PC-3 (cell line): ENCODE results near the gene SLC6A3.
"Not testable (repeated sequence)": the region's sequence is repeated elsewhere in the genome, so short reads cannot be mapped to it uniquely, and the experiment has no call there.

Experiments
- CTCF ChIP-seq: fragments of 300-600 bp; sonication (generic); conservative IDR thresholded peaks from 2 replicates; pipeline ENCODE4 v1.5.1; 2017; ENCODE audit warnings: antibody characterized with exemption, low read depth, mild to moderate bottlenecking, low read length
- EZH2 ChIP-seq: fragments of 300-600 bp; sonication (generic); IDR thresholded peaks from one replicate; pipeline ENCODE4 v1.6.1; 2017; ENCODE audit warnings: antibody characterized with exemption, mild to moderate bottlenecking, low read length; ENCODE audit not compliant: unreplicated experiment

- not testable (repeated sequence) for TF ChIP-seq CTCF, EZH2
These were observed 22.7 kb downstream of the SLC6A3 start for GRCh38 chr5:1422522-1422921.
